Right lung (tissue), 5 donors: ENCODE data around the gene UBL3. TPM values are rescaled to one million over a fixed set of nuclear protein-coding genes. Genes with fewer than 3 reads are reported as not detected.

Source experiments
- DNase-seq, 2 donors: peaks; one replicate each; pipeline ENCODE4 v3.0.0-alpha.2; 2013
- polyA plus RNA-seq, 5 donors: library from polyadenylated mRNA; unstranded; fragments of 120-200 nt; gene quantifications; one replicate each; pipeline versions ENCODE4 v1.2.1 to v1.2.3, GENCODE V29; 2013; ENCODE audit warnings: inconsistent platforms in 1 of 5, low replicate concordance in 1 of 5; ENCODE audit not compliant: insufficient read length in 5 of 5, insufficient read depth in 1 of 5

Gene UBL3
- polyA plus RNA-seq, 5 donors, result 39.0 to 51.8 (median 46.3) TPM

- DNase-seq, result no peak
Measured at GRCh38 chr13:29815336-29815735, 35.1 kb downstream of the UBL3 start.

- DNase-seq, result no peak
Measured at GRCh38 chr13:29810898-29811297, 39.5 kb downstream of the UBL3 start.

- DNase-seq, result peak; percentile 5 to 12
Measured at GRCh38 chr13:29810145-29810742, 40.2 kb downstream of the UBL3 start.

GRCh38 chr13:29808264-29808663, 42.2 kb downstream of the UBL3 start:
- no peak for DNase-seq

GRCh38 chr13:29805994-29806979, 44.1 kb downstream of the UBL3 start:
- DNase-seq, result no peak

GRCh38 chr13:29803221-29803620, 47.2 kb downstream of the UBL3 start:
- DNase-seq, result no peak

- no peak for DNase-seq
Measured at GRCh38 chr13:29802621-29803020, 47.8 kb downstream of the UBL3 start.

GRCh38 chr13:29801737-29802305, 48.6 kb downstream of the UBL3 start:
- DNase-seq, result no peak

- no peak for DNase-seq
Measured at GRCh38 chr13:29801102-29801501, 49.3 kb downstream of the UBL3 start.

GRCh38 chr13:29800687-29801086, 49.7 kb downstream of the UBL3 start:
- no peak for DNase-seq

GRCh38 chr13:29799041-29799440, 51.4 kb downstream of the UBL3 start:
- no peak for DNase-seq

GRCh38 chr13:29791997-29792780, 58.2 kb downstream of the UBL3 start:
- DNase-seq, result no peak

- no peak for DNase-seq
Measured at GRCh38 chr13:29791508-29791907, 58.9 kb downstream of the UBL3 start.

- no peak for DNase-seq
Measured at GRCh38 chr13:29786698-29787097, 63.7 kb downstream of the UBL3 start.

GRCh38 chr13:29785978-29786377, 64.4 kb downstream of the UBL3 start:
- no peak for DNase-seq

GRCh38 chr13:29782798-29783197, 67.6 kb downstream of the UBL3 start:
- DNase-seq, result no peak

GRCh38 chr13:29774830-29775229, 75.6 kb downstream of the UBL3 start:
- no peak for DNase-seq

GRCh38 chr13:29771247-29771646, 79.2 kb downstream of the UBL3 start:
- DNase-seq, result no peak

- DNase-seq, result peak; percentile 18 to 22
Measured at GRCh38 chr13:29767006-29767405, 83.4 kb downstream of the UBL3 start.

GRCh38 chr13:29763436-29764180, 86.8 kb downstream of the UBL3 start:
- DNase-seq, result no peak

- no peak for DNase-seq
Measured at GRCh38 chr13:29761815-29762214, 88.6 kb downstream of the UBL3 start.
